GM19328 (cell line): Measurements from ENCODE around the gene SPI1.

ENCODE experiments used
- ATAC-seq: cut with Tn5 transposase; IDR thresholded peaks from one replicate; pipeline ENCODE4 v1.9.1; 2021; ENCODE audit warnings: mild to moderate bottlenecking, moderate library complexity; ENCODE audit not compliant: unreplicated experiment

The SPI1 gene

DNA sequence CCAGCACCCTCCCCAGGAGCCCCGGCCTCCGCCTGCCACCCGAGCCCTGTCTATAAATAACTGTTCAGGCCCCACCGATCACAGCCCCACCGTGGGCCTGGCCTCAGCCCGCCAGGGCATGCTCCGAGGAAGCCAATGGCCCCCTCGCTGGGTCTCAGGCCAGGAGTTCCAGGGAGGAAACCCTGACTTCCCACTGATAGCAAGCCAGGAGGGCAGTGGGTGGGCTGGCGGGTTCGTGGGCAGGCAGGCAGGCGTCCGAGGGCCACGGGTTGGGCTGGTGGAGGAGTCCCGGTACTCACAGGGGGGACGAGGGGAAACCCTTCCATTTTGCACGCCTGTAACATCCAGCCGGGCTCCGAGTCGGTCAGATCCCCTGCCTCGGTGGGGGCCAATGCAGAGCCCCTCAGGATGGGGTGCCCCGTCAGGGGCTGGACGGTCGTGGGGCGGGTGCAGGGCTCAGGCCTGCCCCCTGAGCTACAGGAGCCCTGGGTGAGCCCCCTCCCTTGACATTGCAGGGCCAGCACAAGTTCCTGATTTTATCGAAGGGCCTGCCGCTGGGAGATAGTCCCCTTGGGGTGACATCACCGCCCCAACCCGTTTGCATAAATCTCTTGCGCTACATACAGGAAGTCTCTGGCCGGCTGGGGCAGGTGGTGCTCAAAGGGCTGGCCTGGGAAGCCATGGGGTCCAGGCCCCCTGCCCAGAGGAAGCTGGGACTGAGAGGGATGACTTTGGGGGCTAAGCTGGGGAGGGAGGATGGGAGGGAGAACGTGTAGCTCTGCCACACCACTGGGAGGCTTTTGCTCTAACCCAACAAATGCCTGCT lies at the start of gene SPI1:
Gene SPI1 (minus strand): TSS at position 538 of the 826 bp plus-strand sequence. CDS start 194 bp downstream, at position 344.
- ATAC-seq: peak; percentile 70

DNA sequence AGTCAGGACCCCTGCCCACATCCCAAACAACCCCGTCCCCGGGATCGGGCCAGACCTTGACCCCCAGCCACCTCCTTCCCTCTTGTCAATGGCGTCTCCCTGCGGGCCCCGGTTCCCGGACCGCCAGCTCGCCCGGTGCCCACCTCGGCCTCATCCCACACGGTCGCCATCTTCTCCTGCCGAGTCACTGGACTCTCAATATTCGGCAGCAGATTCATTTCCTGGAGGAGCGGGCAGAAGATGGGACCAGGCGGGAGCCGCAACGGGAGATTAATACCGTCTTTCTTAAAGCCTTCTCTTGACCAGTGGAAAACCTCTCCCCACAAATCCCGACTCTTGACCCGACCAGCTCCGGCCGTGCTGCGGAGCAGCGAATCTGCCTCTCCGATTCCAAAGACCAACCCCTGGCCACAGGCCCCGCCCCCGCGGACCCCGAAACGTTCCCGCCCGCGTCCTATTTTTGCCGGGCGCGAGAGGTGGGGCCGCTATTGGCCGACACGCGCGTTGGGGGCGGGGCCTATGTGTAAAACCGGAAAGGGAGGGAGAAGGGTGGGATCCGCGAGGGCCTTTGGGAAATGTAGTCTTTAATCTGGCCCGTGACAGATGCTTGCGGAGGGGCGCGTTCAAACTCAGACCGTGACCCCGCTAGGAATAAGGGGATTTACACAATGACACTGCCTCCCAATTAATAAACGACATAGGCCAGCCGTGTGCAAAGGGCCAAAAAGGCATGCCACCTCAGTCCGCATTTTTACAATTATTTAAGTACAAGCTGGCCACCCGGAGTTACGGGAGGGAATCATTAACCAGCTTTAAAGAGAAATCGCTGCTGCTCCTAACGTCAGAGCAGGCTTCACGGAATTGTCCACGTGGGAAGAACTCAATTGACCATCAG lies 48.0 kb upstream of the SPI1 start, which contains the start of gene PSMC3:
Gene PSMC3 (minus strand): TSS at position 378 of the 895 bp plus-strand sequence. CDS start 160 bp downstream, at position 218.
- ATAC-seq: peak; percentile 88

- no peak for ATAC-seq
Observed at GRCh38 chr11:47425611-47426010, 47.3 kb upstream of the SPI1 start.

DNA sequence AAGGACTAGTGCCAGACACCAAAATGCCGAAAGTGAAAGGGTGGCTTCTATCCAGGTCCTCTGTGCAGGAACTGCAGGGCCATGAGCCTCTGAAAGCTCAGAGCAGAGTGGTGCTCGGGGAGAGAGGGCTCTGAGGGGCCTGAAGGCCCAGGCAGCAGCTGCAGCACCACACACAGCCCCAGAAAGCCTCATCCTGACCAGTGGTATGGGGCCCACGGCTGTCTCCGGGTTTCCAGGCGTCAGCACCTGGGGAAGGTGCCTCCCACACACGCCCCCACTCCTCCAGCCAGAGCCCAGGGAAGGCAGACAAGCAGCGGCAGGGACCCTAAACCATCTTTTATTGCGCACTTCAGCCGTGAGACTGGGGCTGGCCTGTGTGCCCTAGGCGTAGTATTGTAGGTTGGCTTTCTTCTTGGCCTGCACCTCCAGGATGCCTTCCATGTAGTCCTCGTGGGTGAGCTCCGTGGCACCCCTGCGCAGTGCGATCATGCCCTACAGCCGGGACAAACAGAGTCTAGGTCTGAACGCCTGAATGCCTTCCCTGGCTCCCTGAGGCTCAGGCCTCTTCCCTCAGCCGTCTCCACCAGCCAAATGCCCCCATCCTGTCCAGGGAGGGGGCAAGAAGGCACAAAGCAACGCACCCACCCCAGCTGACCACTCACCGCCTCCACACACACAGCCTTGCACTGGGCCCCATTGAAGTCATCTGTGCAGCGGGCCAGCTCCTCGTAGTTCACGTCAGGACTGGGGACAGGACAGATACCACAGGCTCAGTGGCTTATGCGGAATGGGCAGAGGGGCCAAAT lies 40.3 kb upstream of the SPI1 start:
- ATAC-seq: no peak

GRCh38 chr11:47417712-47418111 lies 39.4 kb upstream of the SPI1 start:
- ATAC-seq: no peak

- no peak for ATAC-seq
Observed at GRCh38 chr11:47415949-47416472, 37.7 kb upstream of the SPI1 start.

GRCh38 chr11:47415091-47415854 lies 36.9 kb upstream of the SPI1 start:
- ATAC-seq: no peak

GRCh38 chr11:47414685-47415070 lies 36.3 kb upstream of the SPI1 start:
- no peak for ATAC-seq

GRCh38 chr11:47413908-47414684 lies 35.7 kb upstream of the SPI1 start:
- ATAC-seq: no peak

DNA sequence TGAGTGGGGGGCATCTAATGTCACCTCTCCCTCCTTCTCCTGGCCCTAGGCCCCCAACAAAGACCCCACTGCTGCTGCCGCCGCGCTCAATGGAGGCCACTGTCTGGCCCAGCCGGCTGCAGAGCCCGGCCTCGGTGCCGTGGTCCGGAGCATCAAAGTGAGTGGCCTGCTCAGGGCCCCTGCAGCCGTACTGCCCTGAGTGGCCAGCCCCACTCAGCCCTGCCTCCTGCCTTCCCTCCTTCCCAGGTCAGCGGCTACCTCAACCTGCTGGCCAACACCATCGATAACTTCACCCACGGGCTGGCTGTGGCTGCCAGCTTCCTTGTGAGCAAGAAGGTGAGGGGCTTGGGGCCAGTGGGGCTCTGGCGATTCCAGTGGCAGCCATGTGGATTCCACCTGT lies 35.0 kb upstream of the SPI1 start:
- ATAC-seq: no peak

DNA sequence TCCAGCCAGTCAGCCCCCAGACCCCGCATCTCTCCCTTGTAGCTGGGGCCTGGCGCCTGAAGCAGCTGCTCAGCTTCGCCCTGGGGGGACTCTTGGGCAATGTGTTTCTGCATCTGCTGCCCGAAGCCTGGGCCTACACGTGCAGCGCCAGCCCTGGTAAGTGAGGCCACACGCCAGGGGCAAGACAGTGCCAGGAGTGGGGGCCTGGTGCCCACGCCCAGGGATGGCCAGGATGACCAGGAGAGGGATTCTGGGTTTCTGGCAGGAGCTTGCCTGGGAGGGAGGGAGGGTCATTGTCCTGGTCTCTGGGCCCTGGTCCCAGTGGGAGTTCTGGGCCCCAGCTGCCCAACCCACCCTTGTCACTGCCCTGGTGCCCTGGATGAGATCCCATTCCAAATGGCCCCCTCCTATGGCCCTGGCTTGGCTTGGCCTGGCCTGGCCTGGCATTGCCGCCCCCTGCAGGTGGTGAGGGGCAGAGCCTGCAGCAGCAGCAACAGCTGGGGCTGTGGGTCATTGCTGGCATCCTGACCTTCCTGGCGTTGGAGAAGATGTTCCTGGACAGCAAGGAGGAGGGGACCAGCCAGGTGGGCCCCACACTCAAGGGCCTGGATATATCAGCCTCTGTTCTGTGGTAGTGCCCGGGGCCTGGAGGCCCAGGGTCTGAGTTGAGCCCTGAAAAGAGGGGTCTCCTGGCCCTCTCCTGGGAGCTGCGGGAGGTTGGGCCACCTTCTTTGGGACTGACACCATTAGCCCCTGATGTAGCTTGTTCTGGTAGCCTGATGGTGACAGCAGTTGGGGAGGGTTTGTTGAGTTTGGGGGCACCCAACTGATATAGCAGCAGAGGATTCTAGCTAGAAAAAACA lies 33.8 kb upstream of the SPI1 start:
- ATAC-seq: no peak

- ATAC-seq: no peak
Observed at GRCh38 chr11:47410370-47411264, 32.3 kb upstream of the SPI1 start.

DNA sequence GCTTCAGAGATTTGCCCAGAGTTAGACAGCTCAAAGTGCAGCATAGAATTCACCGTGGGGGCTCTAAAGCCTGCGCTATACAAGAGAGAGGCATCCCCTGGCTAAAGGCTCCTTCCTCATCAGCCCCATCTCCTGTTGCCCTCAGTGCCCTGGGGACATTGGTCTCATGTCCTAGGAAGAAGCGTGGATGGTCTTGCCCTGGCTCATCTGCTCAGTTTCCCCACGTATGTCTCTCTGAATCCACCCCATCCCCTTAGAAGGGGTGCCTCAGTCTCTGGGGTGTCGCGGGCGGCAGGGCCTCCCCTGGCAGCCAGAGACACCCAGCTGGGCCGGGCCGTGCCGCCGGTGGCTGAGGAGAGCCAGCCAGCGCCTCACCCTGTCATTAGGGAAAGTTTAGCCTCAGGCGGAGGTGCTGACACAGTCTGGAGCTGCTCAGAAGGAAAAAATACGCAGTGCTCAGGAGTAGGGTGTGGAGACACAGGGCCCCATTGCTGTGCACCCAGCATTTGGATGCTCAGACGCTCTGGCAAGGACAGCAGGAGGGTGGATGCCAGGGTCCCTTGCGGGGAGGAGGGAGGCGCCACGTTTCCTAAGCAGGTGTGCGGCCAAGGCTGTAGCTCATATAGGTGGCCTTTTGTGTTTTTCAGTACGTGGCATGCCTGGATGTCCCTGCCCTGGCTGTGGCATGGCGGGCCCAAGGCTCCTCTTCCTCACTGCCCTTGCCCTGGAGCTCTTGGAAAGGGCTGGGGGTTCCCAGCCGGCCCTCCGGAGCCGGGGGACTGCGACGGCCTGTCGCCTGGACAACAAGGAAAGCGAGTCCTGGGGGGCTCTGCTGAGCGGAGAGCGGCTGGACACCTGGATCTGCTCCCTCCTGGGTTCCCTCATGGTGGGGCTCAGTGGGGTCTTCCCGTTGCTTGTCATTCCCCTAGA lies 31.4 kb upstream of the SPI1 start:
- ATAC-seq: no peak

DNA sequence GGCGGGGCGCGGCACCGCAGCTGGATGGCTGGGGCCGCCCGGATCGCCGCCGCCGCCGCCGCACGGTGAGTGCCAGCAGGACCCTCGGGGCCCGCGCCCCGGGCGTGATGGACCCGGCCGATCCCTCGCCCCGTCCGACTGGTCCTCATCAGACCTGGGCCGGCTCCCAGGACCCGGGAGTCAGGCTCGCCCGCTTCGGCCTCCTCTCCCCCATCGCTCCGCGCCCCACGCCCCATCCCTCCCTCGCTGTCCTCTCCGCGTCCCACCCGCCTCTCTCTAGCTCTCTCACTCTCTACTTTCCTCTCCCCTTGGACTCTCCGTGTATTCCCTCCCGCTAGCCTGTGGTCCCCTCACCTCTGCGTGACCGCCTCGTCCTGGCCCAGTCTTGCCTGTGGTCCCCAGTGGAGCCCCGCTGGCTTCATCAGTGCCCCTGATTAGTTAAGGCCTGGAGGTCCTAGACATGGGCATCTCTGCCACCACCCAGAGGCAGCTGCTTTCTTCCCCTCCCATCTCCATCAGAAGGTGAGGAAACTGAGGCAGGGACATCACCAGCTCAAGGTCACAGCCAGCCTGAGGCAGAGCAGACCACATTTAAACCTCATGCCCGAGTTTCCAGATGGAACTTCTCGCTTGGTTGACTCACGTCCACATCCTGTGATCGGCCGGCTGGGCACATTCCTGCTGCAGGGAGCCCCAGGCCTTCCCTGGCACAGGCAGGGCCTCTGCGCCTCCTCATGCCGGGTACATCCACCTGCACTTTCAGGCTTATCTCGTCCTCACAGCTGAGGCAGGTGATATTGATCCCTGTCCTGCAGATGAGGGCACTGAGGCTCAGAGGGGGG lies 30.5 kb upstream of the SPI1 start:
- ATAC-seq: no peak
